Measurements from ENCODE around the gene CAPG. TPM values are rescaled to one million over a fixed set of nuclear protein-coding genes. Genes with fewer than 3 reads are reported as not detected.
A peak's percentile ranks its signal among the peaks of the same experiment; 100 is the strongest.
"Not testable (repeated sequence)": the region's sequence is repeated elsewhere in the genome, so short reads cannot be mapped to it uniquely, and the experiment has no call there.

Gene CAPG
- total RNA-seq, 1 experiment from 2014 or later, result 5.3 TPM

DNA sequence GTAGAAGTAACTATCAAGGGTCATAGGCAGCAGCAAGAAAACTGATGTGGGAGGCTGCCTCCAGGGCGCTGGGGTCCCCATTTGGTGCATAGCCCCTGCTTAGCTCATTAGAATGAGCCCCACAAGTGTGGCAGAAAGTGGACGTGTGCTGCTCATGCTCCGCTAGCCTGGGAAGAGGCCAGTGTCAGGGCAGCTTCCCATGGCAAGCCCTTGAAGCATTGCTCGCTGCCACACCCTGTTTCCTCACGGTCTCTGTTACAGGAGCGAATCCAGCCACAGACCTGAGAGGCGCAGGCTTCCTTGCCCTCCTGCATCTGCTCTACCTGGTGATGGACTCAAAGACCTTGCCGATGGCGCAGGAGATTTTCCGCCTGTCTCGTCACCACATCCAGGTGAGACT lies 33.1 kb downstream of the CAPG start:
- no peak for DNase-seq (ENCODE audit: low spot score)
- in situ Hi-C loops (cut with HindIII; ENCODE audit: low sequenced_read_pairs), result no loop called here

DNA sequence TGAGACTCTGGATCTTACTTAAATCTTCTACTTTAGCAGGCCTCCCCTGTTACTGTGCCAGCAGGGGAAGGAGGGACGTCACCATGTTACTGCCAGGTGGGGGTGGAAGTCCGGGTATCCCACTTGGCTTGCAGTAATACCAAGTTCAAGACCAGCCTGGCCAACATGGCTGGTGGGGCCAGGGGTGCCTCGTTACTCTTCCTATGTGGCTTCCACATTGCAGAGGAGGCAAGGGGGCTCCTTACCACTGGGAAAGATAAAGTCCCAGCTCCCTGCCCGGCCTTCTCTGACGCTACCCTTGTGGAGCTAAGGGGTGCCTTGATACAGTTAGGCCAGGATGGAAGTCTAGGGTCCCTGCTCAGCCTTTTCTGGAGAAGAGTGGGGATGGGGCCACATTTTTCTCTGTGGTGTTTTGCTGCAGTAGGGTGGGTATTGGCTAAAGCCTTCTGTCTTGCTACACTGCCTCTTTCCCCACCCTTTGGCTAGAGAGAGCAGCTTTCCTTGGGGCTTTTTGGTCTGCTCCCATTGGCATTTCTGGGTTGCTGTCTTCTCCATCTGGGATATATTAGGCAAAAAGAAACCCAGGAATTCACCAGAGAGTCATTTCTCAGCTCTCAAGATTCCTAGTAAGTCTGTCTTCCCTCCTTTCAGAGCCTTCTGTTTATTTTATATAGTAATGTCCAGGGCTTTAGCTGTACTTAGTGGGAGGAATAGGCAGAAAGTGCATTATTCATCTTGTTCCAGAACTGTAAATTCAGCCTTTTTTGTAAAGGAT lies 33.7 kb downstream of the CAPG start:
- DNase-seq (ENCODE audit: low spot score), result no peak
- in situ Hi-C loops (cut with HindIII; ENCODE audit: low sequenced_read_pairs), result no loop called here

DNA sequence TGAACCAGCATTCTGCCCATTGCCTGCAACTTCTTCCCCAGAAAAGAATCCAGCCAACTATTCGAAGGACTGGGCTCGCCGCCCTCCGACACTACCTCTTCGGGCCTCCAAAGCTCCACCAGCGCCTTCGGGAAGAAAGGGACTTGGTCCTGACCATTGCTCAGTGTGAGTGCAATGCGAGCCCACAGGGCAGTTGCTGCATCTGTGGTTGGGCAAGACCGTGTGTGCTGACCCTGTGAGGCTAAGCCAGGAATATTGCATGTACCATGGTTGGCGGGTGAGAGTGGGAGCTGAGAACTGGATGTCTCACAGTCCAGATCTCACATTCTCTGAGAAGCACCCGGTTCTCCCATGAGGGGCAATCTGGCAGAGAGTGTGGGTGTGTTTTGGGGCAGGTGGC lies 39.1 kb downstream of the CAPG start:
- in situ Hi-C loops (cut with HindIII; ENCODE audit: low sequenced_read_pairs), result no loop called here
- DNase-seq (ENCODE audit: low spot score), result no peak

DNA sequence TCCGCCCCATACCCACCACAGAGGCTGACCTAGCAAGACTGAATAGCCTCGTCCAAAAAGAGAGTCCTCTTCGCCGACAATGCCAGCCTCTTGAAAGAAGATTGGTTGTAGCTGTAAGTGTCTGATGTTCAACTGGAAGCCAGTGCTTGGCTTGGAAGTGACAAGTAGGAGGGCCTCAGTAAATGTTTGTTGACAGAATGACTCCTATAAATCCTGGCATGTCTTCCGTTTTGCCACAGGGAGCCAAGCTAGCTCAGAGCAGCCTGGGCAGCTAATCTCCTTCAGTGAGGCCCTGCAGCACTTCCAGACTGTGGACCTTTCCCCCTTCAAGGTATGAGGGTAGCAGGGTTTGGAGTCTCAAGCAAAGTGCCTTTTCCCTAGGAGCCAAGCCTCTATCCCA lies 40.7 kb downstream of the CAPG start:
- DNase-seq (ENCODE audit: low spot score), result no peak
- in situ Hi-C loops (cut with HindIII; ENCODE audit: low sequenced_read_pairs), result no loop called here

GRCh38 chr2:85368921-85369320 lies 41.2 kb downstream of the CAPG start:
- in situ Hi-C loops (cut with HindIII; ENCODE audit: low sequenced_read_pairs), result no loop called here
- DNase-seq (ENCODE audit: low spot score), result no peak

GRCh38 chr2:85367180-85367579 lies 43.0 kb downstream of the CAPG start:
- no peak for DNase-seq (ENCODE audit: low spot score)
- in situ Hi-C loops (cut with HindIII; ENCODE audit: low sequenced_read_pairs), result no loop called here

DNA sequence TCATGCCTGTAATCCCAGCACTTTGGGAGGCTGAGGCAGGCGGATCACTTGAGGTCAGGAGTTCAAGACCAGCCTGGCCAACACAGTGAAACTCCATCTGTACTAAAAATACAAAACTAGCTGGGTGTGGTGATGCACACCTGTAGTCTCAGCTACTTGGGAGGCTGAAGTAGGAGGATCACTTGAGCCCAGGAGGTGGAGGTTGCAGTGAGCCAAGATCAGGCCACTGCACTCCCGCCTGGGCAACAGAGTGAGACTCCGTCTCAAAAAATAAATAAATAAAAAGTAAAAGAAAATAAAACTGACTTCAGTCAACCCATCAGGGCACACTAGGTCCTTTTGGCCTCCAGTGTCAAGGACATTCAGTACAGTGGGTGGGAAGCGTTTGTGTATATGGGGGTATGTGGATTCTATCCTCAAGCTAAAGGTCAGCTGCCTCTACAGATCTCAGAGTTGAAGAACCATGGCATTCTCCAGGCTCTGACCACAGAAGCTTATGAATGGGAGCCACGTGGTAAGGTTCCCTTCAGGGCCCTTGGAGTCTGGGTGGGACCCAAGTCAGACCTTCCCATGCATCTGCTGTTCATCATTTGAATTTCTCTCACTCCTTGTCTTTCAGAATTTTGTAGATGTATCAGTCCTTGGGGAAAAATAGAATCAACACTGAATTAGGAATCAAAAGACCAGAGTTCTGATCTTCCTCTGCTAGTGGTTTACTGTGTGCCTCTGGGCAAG lies 47.3 kb downstream of the CAPG start:
- DNase-seq (ENCODE audit: low spot score); in situ Hi-C loops (cut with HindIII; ENCODE audit: low sequenced_read_pairs): not testable (repeated sequence)

GRCh38 chr2:85357736-85358135 lies 52.4 kb downstream of the CAPG start:
- no peak for DNase-seq (ENCODE audit: low spot score)
- in situ Hi-C loops (cut with HindIII; ENCODE audit: low sequenced_read_pairs), result no loop called here

DNA sequence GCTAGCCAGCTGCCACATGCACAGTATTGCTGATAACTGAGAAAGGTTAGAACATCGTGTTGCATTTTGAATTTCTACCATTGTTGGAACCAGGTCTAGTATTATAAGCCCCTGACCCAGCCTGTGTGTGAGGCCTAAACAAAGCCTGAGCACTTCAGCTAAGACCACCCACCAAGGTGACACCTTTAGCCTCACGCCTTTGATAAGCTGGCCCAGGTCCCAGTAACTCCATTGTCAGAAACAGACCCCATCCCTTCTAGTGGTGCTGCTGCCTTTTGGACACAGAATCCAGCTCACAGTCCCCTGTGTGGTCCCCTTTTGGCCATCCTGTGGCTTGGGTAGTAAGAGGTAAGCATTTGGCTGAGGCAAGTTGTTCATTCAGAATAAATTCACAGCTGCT lies 54.0 kb downstream of the CAPG start:
- no peak for DNase-seq (ENCODE audit: low spot score)
- in situ Hi-C loops (cut with HindIII; ENCODE audit: low sequenced_read_pairs), result no loop called here

DNA sequence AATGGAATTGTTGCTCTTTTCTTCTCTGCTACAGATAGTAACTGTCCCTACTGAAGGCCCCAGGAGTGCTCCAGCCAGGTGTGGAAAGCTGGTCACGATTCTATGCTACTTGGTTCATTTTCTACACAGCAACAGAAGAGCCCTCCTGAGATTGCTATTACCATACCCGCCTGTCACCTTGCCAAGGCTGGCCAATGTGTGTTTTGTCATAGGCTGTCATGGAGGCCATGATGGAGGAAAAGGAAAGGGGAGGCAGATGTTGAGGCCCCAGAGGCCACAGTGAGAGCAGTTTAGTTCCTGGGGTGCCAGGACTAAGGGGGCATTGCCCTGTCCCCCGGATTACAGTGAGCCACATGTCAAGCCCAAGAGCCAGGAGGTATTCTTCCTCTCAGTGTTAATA lies 54.6 kb downstream of the CAPG start:
- DNase-seq (ENCODE audit: low spot score), result no peak
- in situ Hi-C loops (cut with HindIII; ENCODE audit: low sequenced_read_pairs), result no loop called here

GRCh38 chr2:85355073-85355410 lies 55.1 kb downstream of the CAPG start:
- in situ Hi-C loops (cut with HindIII; ENCODE audit: low sequenced_read_pairs), result no loop called here

DNA sequence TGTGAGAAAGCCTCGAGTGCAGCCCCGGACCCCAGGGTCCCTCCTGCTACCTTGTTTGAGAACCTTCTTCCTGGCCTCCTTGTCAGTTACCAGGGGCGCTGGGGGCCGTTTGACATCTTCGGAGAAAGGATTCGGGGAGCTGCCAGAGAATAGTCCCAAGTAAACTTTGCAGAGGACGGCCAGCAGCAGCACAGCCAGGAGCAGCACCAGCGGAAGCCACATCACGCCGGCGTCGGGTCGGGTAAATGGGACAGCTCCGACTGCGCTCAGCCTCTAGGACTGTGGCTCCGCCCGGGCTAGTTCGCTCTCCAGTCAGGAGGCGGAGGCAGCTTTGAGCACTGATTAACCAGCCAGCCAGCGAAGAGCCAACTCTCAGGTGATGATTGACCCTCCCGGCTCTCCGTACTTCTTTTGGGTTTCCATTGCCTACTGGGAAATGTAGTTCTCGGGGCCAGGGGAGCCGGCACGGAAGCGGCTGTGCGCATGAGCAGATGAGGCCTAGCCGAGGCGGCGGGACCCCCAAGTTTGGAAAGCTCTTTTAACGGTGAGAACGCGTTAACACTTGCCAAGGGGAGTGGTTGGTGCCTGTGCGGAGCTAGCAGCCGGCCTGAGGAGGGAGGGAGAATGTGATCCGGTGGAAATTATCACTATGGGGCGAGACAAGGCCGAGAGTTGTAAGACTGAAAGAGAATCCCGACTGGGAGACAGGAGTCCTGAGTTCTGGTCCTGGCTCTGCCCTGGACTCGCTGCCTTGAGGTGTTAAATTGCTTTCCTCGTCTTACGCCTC lies 55.7 kb downstream of the CAPG start, which contains the start of the genes ELMOD3 and RETSAT:
TSS of gene ELMOD3 (plus strand) at position 484 of the 787 bp plus-strand sequence. CDS start 2,430 bp downstream, outside the sequence.
TSS of gene RETSAT (minus strand) at position 243 of the 787 bp plus-strand sequence. CDS start at position 222, 21 bp downstream.
- peak; percentile 98 for DNase-seq (ENCODE audit: low spot score)
- in situ Hi-C loops (cut with HindIII; ENCODE audit: low sequenced_read_pairs), result no loop called here

More at GRCh38 chr2:85355073-85355410, 55.1 kb downstream of the CAPG start:
- no peak for DNase-seq (ENCODE audit: low spot score)

DNA sequence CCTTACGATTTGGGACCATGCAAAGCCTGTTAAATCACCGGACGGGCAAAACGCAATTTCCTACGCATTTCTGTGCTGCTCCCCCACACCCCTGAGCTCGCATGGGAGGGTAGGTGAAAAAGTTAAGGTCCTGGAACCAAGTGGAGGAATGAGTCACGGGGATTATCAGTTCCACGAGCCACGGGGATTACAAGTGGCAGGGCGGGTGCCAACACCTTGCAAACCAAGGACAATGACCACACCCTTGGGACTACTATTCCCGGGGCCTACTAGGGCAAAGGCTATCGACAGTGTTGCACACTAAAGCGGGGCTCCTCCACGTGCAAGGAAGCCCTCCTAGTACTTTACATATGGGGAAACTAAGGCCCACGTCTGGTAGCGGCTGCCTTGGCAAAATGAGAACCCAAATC lies 56.3 kb downstream of the CAPG start:
- DNase-seq (ENCODE audit: low spot score), result peak; percentile 19
- in situ Hi-C loops (cut with HindIII; ENCODE audit: low sequenced_read_pairs), result no loop called here

DNA sequence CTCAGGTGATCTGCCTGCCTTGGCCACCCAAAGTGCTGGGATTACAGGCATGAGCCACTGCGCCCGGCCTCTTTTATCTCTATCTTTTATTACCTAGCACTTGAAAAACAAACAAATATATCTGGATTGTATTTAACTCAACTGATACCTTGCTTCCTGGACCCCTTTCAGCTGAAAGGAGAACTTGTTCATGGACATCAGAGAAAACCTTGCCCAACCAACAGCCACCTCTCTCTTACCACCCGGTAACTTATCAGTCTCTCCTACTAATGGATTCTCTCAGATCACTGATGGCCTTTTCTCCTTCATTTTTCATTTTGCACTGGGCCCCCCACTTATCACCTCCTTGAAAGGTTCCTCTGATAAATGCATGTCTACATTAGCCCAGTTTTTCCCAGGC lies 62.6 kb downstream of the CAPG start:
- in situ Hi-C loops (cut with HindIII; ENCODE audit: low sequenced_read_pairs), result no loop called here
- DNase-seq (ENCODE audit: low spot score), result no peak

Other genes with a start within 250 kb of the CAPG start
- 14.1 and 16.9 TPM in 2 replicates for gene TGOLN2, start 82.4 kb downstream of the CAPG start, total RNA-seq (2014; rRNA removed; shearing (Covaris generic))
- gene RETSAT, start 55.8 kb downstream of the CAPG start, total RNA-seq (2014; rRNA removed; shearing (Covaris generic)), result 32.1 and 39.6 TPM in 2 replicates
- gene ELMOD3, start 55.6 kb downstream of the CAPG start, total RNA-seq (2014; rRNA removed; shearing (Covaris generic)), result 11.0 and 11.2 TPM in 2 replicates
- not detected in 2 replicates for gene SH2D6, start 8.3 kb upstream of the CAPG start, total RNA-seq (2014; rRNA removed; shearing (Covaris generic))
- gene MAT2A, start 128.8 kb upstream of the CAPG start, total RNA-seq (2014; rRNA removed; shearing (Covaris generic)), result 68.1 and 85.2 TPM in 2 replicates
- gene GGCX, start 151.1 kb upstream of the CAPG start, total RNA-seq (2014; rRNA removed; shearing (Covaris generic)), result 27.0 and 28.4 TPM in 2 replicates
- 69.9 and 73.2 TPM in 2 replicates for gene VAMP8, start 167.2 kb upstream of the CAPG start, total RNA-seq (2014; rRNA removed; shearing (Covaris generic))
- 0.85 and 1.9 TPM in 2 replicates for gene VAMP5, start 174.1 kb upstream of the CAPG start, total RNA-seq (2014; rRNA removed; shearing (Covaris generic))
- gene RNF181, start 185.4 kb upstream of the CAPG start, total RNA-seq (2014; rRNA removed; shearing (Covaris generic)), result 130 and 155 TPM in 2 replicates
- 20.3 and 20.7 TPM in 2 replicates for gene TMEM150A, start 192.3 kb upstream of the CAPG start, total RNA-seq (2014; rRNA removed; shearing (Covaris generic))
- 34.0 and 34.3 TPM in 2 replicates for gene C2orf68, start 201.7 kb upstream of the CAPG start, total RNA-seq (2014; rRNA removed; shearing (Covaris generic))
- 122 and 141 TPM in 2 replicates for gene USP39, start 205.8 kb upstream of the CAPG start, total RNA-seq (2014; rRNA removed; shearing (Covaris generic))